ENCODE data around the gene LAP3.
"Not testable (repeated sequence)": the region's sequence is repeated elsewhere in the genome, so short reads cannot be mapped to it uniquely, and the experiment has no call there.

Gene LAP3

DNA sequence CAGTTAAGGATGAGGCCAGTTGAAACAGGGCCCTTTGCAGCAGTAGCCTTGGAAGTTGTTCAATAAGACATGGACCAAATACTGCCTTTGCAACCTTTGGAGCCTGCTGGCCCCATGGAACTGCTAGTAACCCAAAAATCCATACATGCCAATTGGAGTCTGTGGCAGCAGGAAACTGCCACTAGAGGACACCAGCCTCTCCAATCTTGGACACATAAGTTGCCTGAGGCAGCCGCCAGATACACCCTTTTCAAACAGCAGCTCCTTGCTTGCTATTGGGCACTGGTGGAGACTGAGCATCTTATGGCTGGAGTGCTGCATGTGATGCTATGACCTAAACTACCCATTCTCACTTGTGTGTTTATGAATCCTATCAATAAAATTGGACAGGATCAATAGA lies 14.8 kb upstream of the LAP3 start:
- DNase-seq (ENCODE audit: low spot score) = no peak

DNA sequence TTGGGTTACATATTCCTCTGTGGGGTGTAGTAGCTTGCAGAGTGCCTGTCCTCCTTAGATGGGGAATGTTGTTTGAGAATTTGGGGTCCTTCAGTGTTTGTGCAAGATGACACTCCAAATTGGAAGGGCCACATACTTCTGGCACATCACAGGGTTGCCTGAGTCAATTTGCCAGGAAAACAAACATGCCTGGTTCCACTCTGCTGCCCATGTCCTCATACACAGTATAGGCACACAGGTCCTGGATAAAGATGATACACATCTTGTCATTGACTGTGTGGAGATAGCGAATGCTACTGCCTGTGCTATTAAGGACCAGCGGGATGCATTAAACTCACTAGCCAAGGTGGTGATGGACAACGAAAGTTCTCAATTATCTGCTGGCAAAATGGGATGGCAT lies 11.2 kb upstream of the LAP3 start:
- DNase-seq (ENCODE audit: low spot score) = no peak

DNA sequence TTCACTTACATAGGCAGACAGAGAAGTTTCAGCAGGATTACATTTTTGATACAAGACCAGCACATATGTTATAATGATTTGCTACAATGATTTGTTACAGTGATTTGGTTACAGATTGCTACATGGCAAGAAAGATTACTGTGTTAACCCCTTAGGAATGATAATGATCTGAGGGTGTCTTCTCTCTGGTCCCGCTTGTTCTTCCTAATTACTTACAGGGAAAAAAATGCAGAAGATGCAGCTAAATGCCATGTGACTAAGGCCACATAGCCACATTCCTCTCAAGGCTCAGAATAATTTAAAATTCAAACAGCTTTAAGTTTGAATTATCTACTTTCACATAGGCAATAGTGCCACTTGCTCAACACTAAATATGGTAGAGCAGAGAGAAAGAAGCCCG lies 9.7 kb upstream of the LAP3 start:
- no peak for DNase-seq (ENCODE audit: low spot score)

DNA sequence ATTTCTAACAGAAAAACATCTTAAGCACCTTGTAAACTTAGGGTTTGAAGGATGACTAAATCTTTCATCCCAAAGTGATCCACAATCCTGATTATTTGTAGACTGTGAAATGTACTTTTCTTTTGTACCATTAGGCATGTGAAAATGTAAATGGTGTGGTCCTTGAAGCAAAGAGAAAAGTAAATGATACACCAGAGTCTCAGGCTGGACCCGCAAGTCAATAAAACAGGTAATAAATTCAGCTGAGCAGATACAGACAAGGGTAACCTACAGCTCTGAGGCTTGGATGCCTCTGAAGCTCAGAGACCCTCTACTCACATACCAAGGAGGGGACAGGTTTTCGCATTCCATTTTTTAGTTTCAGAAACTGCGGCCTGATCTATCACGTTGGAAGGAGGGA lies 2.8 kb upstream of the LAP3 start:
- DNase-seq (ENCODE audit: low spot score) = no peak

DNA sequence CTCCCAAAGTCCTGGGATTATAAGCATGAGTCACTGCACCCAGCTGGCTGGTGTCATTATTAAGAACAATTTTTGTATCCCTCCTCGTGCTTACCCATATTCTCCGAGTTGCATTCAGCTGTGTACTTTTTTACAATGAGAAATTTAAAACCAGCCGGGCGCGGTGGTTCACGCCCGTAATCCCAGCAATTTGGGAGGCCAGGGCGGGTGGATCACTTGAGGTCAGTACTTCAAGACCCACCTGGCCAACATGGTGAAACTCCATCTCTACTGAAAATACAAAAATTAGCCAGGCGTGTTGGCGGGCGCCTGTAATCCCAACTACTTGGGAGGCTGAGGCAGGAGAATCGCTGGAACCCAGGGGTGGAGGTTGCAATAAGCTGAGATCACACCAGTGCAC lies 1.8 kb upstream of the LAP3 start:
- not testable (repeated sequence) for DNase-seq (ENCODE audit: low spot score)

DNA sequence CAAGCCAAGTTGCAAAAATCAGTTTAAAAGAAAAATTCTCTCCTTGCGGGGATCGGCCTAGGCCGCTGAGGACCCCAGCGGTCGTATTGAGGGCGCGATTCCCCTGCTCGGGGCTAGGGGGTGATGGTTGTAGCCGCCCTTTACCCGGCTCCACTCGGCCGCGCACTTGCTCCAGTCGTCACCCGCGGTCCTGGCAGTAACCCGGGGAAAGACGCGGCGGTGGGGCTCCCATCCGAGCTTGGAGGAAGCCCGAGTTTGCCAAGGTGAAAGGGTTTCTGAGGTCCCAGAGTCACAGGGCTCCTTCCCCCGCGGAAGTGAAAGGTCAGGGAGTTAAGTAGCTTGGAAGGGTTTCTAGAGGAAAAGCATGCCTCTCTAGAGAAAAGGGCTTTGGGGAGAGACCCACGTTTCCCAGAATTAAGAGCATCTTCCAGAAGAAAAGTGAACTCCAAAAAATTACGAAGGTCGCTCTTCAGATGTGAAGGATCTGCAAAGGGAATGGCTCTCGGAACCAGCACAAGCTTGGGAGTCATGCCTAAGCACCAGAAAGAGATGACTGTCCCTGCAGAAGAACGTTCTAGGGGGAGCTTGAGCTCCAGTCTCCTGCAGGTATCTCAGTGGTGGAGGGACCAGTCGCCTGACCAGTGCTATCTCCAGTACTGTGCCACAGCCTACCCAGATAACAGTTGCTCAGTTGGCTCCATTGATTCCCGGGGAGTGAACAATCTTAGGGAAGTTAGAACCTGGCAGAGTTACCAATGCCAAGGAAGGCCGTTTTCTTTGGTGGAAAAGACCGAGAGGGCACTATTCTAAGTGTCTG lies 875 bp downstream of the LAP3 start:
- DNase-seq (ENCODE audit: low spot score) = peak; percentile 21

DNA sequence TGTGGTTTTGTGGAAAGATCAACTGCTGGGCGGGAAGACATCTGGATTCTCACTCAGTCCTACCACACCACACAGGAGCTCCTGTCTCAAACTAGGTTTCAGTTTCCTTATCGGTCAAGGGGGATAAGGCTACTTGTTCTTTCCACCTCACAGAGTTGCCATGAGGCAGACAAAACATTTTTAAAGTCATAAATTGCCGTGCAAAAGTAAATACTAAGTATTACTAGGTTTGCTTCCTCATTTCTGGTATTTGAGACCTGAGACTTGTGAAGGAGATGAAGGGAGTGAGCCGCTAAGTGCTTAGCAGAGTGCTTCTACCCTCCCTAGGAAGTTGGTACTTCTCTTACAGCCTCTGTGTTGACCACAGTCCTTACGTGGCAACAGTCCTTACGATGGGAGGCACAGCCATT lies 1.5 kb downstream of the LAP3 start:
- DNase-seq (ENCODE audit: low spot score) = no peak

DNA sequence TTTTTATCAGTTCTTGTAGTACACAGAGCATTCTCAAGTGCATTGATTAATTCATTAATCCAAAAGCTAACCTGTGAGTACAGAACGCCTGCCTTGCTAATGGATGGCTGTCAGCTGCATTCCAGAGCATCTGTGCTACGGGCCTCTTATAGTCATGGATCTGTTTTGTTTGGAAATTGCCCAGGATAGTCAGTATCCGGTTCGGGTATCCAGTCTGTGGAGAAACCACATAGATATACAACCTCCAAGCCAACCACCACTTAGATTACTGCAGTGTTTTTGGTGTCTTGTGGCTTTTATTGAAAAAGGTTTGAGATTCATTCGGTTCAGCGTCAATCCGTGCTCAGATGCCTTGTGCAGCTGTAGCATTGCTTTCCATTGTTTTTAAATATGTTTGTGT lies 4.0 kb downstream of the LAP3 start:
- DNase-seq (ENCODE audit: low spot score) = no peak

DNA sequence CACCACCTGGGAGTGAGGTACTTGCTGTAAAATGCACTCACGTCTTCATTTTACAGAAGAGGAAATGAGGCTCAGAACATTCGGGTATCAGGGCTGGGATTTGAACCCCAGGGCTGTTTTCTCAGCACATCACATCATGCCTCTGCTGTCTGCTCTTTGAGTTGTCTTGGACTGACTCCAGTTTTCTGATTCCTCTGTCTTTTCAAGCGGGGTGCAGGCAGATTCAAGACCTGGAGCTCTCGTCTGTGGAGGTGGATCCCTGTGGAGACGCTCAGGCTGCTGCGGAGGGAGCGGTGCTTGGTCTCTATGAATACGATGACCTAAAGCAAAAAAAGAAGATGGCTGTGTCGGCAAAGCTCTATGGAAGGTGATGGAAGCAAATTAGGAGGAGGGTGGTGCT lies 6.3 kb downstream of the LAP3 start:
- no peak for DNase-seq (ENCODE audit: low spot score)

DNA sequence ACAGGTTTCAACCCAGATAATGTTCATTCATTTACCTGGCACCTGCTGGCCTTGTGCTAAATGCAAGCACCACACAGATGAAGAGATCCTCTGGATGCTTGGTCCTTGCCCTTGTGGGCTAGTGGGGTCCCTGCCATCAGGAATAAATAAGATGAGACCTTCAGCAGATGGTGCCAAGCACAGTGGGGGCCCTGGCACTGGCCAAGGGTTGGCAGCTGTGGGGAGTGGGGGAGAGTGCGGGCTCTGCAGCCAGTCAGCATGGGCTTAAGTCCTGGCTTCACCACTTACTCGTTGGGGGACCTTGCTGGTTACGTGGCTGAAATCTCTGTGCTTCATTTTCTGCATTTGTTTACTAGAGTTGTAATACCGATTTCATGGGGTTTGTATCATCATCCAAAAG lies 6.9 kb downstream of the LAP3 start:
- no peak for DNase-seq (ENCODE audit: low spot score)

DNA sequence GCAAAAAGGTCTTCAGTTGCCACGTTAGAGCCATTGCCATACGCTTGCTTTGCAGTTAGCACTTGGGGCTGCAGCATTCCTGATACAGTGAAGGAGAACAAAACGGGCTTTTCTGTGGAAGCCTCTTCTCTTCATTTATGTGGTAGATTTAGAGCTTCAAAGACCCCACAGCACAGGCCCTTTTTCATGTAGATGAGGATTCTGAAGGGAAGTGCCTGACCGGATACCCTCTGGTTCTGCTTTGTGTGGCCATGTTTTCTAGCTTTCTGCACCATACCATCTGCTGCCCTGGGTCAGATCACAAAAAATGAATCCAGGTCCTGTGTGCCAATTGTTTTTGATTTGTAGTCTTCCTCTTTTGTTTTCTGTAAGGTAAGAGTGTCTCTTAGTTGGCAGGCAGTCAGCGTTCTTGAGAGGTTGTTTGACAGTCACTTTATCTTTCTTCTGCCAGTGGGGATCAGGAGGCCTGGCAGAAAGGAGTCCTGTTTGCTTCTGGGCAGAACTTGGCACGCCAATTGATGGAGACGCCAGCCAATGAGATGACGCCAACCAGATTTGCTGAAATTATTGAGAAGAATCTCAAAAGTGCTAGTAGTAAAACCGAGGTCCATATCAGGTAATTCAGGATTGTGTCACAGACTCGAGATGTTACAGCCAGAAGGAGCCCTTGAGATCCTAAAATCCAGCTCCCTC lies 7.7 kb downstream of the LAP3 start:
- no peak for DNase-seq (ENCODE audit: low spot score)

DNA sequence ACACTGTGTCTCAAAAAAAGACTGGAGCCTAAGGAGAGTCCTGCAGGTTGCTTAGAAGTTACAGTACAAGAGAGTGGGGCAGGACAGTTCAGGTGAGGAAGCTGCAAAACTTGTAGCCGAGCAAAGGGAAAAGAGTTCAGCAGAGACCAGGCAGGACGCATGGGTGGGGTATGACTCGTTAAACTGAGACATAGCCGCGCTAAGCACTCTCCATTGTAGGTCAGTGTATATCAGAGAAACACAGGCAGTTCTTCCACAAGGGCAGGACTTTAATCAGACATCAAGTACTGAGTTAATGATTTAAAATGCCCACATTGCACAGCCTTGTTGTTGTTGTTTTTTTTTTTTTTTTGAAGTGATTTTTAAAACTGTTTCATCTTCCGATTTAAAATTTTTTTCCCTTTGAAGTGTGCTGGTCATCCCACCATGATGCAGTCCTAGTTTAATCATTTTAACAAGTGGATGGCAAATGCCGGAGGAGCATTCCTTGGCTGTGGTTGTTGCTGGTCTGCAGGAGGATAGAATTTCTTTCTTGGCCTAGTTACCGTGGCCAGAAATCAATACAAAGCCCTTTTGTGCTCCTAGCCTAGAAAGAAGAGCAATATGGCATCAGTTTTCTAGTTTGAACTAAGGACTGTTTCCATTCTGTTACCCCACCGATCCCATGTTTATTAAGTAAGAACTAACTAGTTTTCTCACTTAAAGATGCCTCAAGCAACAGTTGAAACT lies 10.3 kb downstream of the LAP3 start:
- DNase-seq (ENCODE audit: low spot score) = no peak

DNA sequence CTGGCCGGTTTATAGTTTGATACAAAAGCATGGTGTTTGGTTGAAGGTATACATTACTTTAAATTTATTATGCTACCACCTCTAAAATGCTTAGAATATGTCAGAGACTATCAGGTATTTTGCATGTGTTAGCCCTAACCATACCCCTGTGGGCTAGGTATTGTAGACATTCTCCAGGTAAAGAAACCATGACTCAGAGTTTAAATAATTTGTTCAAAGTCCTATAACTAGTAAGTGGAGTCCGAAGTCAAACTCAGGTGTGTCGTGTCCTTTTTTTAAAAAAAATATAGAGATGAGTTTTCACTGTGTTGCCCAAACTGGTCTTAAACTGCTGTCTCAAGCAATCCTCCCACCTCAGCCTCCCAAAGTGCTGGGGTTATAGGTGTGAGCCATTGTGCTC lies 12.4 kb downstream of the LAP3 start:
- no peak for DNase-seq (ENCODE audit: low spot score)

DNA sequence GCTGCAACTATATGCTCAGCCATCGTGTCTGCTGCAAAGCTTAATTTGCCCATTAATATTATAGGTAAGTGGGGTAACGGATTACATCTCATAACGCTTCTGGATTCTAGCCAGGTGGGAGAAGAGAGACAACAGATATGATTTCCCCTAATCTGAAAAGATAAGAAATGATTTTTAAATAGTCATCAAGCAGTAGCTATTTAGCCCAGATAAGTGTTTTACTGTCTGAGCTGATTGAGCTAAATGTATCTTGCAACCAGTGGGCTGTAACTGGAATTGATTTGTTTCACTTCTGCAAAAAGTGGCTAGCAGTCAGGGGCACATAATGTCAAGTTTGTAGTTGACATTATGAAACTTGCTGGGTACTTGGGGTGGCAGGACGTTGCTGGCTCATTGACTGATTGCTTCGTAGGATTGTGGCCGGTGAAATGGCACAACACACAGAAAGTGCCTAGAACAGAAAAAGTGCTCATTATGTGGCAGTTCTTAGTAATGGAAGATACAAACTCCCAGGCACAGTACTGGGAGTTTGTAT lies 18.5 kb downstream of the LAP3 start:
- DNase-seq (ENCODE audit: low spot score) = no peak

DNA sequence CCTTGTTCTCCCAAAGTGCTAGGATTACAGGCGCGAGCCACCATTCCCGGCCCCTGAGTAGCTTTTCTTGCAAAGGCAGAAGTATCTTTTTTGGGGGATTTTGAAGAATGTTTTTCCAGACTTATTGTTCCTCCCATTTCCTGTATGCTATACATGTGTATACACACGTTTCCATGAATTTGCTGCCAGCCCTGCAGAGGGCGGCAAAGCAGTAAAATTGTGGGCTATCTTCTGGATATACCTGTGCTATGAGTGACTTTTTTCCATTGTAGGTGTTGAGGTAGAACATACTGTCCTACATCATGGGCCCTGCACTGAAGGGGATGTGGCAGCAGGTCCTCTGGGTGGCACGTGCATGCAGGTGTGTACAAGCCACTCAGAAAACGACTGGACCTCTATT lies 20.5 kb downstream of the LAP3 start:
- no peak for DNase-seq (ENCODE audit: low spot score)

DNA sequence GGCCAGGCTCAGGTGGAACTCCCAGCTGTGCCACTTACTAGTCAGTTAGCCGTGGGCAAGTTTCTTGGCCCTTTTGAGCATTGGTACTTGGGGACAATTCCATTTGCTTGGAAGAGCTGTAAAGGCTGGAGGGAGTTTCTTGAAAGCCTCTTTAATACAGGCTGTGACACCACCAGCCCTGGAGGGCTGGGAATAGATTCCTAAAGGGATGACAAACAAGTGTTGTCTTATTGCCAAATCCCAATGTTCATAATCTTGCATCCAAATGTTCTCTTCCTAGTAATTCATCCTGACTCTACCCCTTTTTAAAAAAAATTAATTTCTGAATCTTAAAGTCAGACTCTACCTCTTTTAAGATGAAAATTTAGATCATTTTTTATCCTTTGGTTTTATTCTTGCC lies 22.8 kb downstream of the LAP3 start:
- no peak for DNase-seq (ENCODE audit: low spot score)

DNA sequence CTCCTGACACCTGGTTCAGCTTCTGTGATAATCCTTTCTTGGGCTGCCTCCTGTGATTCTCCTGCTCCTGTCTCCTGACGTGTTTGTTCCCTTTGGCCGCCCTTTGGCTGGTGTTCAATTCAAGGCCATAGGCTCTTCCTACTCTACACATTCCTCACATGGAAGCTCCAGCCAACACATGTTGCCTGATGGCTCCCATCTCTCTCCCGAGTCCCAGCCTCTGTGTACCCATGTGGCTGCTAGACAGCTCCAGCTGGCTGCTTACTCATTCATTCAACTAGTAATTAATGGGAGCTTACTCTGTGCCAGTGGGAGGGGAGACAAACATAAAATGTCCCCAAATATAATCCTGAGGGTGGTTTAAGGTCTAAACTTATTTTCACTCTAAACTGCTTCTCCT lies 28.2 kb downstream of the LAP3 start:
- no peak for DNase-seq (ENCODE audit: low spot score)

DNA sequence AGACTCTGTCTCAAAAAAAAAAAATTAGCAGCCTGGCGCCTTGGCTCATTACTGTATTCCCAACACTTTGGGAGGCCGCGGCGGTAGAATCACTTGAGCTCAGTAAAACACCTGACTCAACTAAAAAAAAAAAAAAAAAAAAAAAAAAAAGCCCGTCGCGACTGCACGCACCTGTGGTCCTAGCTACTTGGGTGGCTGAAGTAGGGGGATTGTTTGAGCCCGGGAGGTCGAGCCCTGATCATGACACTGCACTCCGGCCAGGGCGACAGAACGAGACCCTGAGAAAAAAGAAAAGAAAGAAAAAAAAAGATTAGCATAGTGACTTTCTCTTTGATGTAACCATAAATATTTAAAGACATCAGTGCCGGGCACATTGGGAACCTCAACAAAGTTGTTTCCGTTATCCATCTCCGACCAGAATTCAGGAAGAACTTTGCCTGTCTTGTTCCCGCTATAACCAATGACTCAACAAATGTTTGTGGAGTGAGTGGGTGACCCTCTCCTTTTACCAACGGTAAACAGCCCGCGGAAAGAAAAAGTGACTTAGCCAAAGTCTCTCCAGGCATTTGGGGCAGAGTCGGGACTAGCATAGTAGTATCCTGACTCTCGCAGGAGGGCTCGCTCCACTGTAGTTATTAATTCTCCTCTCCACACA lies 36.9 kb downstream of the LAP3 start:
- no peak for DNase-seq (ENCODE audit: low spot score)

DNA sequence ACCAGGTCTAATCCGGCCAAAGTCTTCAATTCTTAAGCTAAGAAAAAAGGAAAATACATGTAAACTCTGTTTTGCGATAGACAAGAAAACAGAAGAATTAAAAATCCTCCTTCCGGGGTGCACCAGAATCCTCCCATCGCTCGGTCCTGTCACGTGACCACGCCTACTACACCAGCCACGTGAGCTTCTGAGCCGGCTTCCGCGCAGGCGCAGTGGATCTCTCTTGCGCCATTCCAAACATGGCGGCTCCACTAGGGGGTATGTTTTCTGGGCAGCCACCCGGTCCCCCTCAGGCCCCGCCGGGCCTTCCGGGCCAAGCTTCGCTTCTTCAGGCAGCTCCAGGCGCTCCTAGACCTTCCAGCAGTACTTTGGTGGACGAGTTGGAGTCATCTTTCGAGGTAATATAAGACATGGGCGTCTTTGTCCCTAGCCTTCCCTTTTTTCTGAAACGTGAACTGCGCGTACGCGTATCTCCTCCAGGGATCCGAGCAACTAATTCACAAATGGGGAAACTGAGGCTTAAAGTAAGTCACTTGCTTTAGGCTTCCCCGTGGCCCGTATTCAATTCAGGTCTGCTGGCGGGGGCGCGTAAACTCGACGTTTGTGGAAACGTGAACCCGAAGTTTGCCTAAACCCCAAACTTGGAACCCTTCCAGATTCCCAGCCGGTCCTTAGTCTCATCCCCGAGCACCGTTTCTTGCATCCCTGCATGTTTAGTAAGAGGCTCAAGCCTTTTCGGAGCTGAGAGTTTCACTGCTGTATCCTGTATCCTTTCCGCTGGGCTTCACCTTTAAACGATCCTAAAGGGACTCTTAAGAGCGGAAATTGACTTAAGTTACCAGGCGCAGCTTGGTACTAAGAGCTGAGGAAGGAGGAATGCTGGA lies 37.7 kb downstream of the LAP3 start, which contains the start of gene MED28:
Gene MED28, plus strand, starts transcription at position 226 of the 884 bp plus-strand sequence. Its CDS starts 14 bp downstream, at position 240.
- peak; percentile 95 for DNase-seq (ENCODE audit: low spot score)

DNA sequence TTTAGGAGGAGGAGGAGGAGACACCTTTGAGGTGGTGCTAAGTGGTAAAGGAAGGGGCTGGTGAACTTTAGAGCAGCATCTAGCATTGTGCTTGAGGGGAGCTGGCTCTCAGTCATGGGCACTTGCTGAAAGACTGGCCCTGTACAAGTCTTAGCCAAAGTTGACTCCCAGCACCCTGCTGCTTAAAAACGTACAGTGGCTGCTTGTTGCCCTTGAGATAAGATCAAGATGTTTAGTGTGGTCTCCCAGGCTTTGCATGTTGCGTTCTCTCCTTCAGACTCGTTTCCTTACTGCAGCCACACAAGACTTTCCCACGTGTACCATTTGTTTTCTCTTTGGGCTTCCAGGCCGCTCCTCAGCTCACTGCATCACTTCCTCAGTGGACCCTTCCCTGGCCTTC lies 39.3 kb downstream of the LAP3 start:
- no peak for DNase-seq (ENCODE audit: low spot score)

DNA sequence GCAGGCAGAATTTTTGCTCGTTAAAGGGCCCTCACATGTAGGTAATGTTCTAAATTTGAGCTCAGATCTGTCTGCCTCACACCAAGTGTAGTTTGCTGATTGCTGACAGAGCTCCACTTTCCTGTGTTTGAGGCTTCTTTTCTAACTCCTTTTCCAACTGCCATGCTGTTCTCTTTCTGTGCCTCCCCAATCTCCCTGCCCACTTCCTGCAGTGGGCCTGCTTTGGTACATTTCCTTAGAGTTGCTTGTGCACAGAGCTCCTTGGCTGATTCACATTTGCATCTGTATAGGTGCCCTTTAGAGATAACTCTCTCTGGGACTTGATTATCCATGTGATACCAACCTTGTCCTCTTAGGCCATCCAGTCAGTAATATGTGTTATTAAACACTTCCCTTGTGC lies 41.9 kb downstream of the LAP3 start:
- DNase-seq (ENCODE audit: low spot score) = no peak

Data from kidney capillary endothelial cell (primary cell).